Adipocyte (in vitro differentiated cells): ENCODE results near the gene WDR11.

Source experiments
- DNase-seq: peaks from one replicate; pipeline ENCODE4 v3.0.0-alpha.2; 2015; ENCODE audit warnings: low read depth
- H3K27me3 ChIP-seq: replicated peaks from 2 replicates; pipeline ENCODE4 v1.7.0; 2013; ENCODE audit warnings: mild to moderate bottlenecking, low read length, moderate library complexity; ENCODE audit not compliant: control insufficient read depth, insufficient read depth
- H3K36me3 ChIP-seq: 2 replicates; pipeline ENCODE4 v1.7.0; 2013; ENCODE audit warnings: low read length, mild to moderate bottlenecking, moderate library complexity; ENCODE audit not compliant: control insufficient read depth, insufficient read depth, severe bottlenecking
- H3K4me1 ChIP-seq: 2 replicates; pipeline ENCODE4 v1.7.0; 2013; ENCODE audit warnings: mild to moderate bottlenecking, low read length, moderate library complexity; ENCODE audit not compliant: control insufficient read depth, insufficient read depth
- H3K4me3 ChIP-seq: 2 replicates; pipeline ENCODE4 v1.7.0; 2013; ENCODE audit warnings: mild to moderate bottlenecking, low read length, moderate library complexity
- H3K9ac ChIP-seq: 2 replicates; pipeline ENCODE4 v1.7.0; 2013; ENCODE audit warnings: mild to moderate bottlenecking, low read length, moderate library complexity
- H3K9me3 ChIP-seq: 2 replicates; pipeline ENCODE4 v1.7.0; 2013; ENCODE audit warnings: mild to moderate bottlenecking, low read length, moderate library complexity; ENCODE audit not compliant: control insufficient read depth

WDR11 gene, protein sequence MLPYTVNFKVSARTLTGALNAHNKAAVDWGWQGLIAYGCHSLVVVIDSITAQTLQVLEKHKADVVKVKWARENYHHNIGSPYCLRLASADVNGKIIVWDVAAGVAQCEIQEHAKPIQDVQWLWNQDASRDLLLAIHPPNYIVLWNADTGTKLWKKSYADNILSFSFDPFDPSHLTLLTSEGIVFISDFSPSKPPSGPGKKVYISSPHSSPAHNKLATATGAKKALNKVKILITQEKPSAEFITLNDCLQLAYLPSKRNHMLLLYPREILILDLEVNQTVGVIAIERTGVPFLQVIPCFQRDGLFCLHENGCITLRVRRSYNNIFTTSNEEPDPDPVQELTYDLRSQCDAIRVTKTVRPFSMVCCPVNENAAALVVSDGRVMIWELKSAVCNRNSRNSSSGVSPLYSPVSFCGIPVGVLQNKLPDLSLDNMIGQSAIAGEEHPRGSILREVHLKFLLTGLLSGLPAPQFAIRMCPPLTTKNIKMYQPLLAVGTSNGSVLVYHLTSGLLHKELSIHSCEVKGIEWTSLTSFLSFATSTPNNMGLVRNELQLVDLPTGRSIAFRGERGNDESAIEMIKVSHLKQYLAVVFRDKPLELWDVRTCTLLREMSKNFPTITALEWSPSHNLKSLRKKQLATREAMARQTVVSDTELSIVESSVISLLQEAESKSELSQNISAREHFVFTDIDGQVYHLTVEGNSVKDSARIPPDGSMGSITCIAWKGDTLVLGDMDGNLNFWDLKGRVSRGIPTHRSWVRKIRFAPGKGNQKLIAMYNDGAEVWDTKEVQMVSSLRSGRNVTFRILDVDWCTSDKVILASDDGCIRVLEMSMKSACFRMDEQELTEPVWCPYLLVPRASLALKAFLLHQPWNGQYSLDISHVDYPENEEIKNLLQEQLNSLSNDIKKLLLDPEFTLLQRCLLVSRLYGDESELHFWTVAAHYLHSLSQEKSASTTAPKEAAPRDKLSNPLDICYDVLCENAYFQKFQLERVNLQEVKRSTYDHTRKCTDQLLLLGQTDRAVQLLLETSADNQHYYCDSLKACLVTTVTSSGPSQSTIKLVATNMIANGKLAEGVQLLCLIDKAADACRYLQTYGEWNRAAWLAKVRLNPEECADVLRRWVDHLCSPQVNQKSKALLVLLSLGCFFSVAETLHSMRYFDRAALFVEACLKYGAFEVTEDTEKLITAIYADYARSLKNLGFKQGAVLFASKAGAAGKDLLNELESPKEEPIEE

DNA sequence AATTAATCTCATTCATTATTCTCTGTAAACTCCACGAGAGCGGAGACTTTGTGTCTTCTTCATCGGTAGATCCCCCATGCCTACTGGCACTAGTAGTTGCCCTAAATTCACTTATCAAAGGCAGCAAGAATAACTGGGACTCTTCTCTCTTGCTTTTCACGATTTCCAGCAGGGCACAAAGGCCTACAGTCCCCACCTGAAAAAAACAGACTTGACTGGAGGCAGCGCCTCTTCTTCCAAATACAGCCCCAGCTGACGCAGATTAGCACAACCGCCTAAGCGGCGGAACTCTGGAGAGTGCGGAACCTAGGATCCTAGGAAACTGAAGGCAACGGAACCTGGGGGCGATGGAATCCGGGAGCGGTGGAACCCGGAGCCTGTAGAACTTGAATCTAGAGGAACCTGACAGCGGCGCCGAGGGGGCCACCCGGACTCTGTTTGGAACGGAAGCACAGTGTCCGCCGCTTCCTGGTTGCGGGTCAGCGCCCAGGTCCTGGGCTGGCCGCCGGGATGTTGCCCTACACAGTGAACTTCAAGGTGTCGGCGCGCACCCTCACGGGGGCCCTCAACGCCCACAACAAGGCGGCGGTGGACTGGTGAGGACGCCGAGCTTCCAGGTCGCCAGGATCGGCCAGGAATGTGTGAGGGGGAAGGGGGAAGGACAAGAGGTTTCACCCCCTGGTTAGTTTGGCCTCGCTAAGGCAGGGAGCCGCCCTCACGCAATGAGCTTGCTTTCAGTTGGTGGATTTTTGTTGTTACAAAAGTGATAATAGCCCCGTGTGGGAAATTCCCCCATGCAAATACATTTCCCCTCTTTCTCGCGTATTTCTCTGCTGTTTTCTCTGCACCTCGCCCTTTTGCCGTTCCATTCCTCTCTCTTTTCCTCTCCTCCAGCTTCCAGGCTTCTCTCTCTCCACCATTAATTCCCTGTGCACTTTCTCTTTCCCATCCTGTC is at the start of gene WDR11:
WDR11 (plus strand) TSS at position 452 of the 955 bp plus-strand sequence; CDS start at position 511, 59 bp downstream.
- Histone ChIP-seq H3K9me3 (no peaks in the 10 kb centered on the region), H3K27me3 (no peaks in the 10 kb centered on the region), H3K4me3 (peak within 1 kb of the TSS; percentile 93), H3K4me1 (peaks cover 19% of the 10 kb centered on the region), H3K36me3 (peaks cover 18% of the 10 kb centered on the region), H3K9ac (peak within 1 kb of the TSS; percentile 96)
- peak; percentile 90 for DNase-seq

DNA sequence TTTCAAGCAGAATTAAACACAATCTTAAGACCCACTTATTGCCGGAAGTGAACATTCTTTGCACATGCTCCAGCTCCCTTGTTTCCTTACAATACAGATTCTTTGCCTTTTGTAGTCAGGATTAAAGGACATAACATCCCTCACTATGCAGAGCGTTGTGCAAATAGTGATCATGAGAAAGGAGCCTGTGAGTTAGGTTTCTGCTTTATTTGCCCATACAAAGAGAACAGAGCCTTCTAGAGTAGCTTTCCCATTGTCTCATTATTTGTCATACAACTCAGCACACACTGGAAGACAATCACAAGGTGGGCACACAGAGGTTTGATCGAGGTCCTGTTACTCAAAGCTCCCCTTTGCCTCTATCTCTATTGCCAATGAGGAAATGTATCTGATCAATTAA is 48.2 kb upstream of the WDR11 start:
- H3K27me3 ChIP-seq = peaks cover 2% of the 10 kb centered on the region
- H3K36me3 ChIP-seq = no peaks in the 10 kb centered on the region
- DNase-seq = no peak
- H3K9ac ChIP-seq = no peak overlapping the region
- H3K4me3 ChIP-seq = no peak overlapping the region
- no peaks in the 10 kb centered on the region for H3K4me1 ChIP-seq
- no peaks in the 10 kb centered on the region for H3K9me3 ChIP-seq

DNA sequence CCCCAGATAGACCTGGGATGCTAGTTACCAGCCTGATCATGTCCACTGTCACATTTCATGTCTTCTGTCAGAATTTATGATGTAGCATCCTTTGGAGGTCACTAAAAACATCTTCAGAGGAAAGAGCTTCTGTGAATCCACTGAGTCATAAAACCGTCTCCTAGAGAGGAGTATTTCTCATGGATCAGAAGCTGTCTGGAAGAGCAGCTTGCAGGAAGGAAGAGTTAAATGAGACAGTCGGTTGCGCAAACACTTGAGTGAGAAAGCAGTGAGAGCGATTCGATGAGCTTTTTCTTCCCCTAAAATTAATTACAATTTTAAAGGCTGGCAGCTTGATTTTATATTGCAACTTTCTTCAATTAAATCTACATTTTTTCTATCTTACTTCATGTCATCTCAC is 47.2 kb upstream of the WDR11 start:
- no peak for DNase-seq
- H3K27me3 ChIP-seq = peaks cover 2% of the 10 kb centered on the region
- H3K4me3 ChIP-seq = no peak overlapping the region
- H3K4me1 ChIP-seq = no peaks in the 10 kb centered on the region
- H3K36me3 ChIP-seq = no peaks in the 10 kb centered on the region
- no peaks in the 10 kb centered on the region for H3K9me3 ChIP-seq
- H3K9ac ChIP-seq = no peak overlapping the region

DNA sequence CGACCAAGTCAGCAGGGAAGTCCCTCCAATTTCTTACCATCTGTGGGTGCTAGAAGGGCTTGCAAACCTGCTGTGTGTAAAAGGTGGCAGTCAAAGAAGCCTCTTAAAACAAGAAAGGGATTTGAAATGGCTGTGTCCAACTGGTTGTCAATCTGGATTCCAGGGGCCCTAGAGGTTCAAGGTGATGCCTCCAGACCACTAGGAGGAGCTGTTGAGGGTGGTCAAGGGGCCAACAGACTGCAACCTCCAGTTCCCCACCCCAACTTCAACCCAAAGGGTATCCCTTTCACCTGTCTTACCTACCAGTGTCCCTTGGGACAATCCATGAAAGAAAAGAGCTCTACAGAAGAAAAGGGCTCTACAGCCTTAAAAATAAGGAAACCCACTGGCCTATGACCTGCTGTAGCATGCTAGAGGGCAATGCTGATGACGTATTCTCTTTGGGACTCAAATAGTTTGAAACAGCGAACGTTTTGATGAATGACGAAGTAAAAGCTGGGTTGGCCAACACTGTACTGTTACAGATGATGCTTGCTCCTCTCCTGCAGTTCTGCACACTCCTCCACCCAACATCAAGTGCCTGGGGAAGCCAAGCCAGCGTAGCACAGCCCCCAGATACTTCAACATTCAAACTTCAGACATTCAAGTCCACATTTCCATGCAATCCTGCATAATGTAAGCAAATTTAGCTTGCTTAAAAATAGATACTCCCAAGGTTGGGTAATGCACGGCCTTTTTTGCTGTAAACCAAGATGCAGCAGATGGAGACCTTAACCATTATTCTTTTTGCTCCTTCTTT is 45.9 kb upstream of the WDR11 start:
- peaks cover 2% of the 10 kb centered on the region for H3K27me3 ChIP-seq
- H3K4me3 ChIP-seq = no peak overlapping the region
- no peaks in the 10 kb centered on the region for H3K4me1 ChIP-seq
- no peaks in the 10 kb centered on the region for H3K36me3 ChIP-seq
- no peak overlapping the region for H3K9ac ChIP-seq
- DNase-seq = no peak
- no peaks in the 10 kb centered on the region for H3K9me3 ChIP-seq

DNA sequence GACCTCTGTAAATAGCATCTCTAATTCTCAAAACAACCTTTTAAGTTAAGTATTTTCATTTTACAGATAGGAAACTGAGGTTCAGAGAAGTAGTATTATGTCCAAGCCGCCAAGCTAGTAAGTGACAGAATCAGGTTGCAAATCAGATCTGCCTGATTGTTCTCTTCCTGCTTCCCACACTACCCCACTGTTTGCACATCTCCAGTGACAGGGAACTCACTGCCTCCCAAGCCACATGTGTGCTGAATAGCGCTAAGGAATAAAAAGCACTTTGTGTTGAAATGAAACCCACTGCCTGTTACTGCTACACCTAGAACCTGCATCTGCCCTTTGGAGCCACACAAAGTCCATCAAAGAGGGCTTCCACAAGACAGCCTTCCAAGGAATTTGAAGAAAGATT is 45.1 kb upstream of the WDR11 start:
- peaks cover 2% of the 10 kb centered on the region for H3K27me3 ChIP-seq
- H3K9me3 ChIP-seq = no peaks in the 10 kb centered on the region
- no peak for DNase-seq
- H3K9ac ChIP-seq = no peak overlapping the region
- H3K4me1 ChIP-seq = no peaks in the 10 kb centered on the region
- H3K4me3 ChIP-seq = no peak overlapping the region
- no peaks in the 10 kb centered on the region for H3K36me3 ChIP-seq

DNA sequence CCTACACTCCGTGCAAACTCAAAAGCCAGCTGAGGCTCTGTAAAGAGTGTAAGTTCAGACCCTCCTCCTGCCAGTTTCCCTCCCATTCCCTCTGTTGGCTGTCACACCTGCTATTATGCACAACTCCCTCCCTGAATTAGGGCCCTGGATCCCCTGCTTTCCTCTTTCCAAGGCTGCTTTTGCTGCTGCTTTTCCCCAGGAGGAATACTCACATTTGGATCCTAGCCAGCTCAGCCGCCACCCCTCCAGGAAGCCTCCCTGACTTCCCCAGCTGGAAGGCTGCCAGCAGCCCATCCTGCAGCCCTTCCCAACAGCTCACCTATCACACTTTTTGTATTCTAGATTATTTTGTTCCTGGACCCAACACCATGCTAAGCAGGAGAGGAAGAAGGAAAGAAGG is 40.9 kb upstream of the WDR11 start:
- Histone ChIP-seq H3K4me1 (no peaks in the 10 kb centered on the region), H3K27me3 (no peaks in the 10 kb centered on the region), H3K9ac (no peak overlapping the region), H3K4me3 (no peak overlapping the region), H3K36me3 (no peaks in the 10 kb centered on the region), H3K9me3 (no peaks in the 10 kb centered on the region)
- DNase-seq = no peak

DNA sequence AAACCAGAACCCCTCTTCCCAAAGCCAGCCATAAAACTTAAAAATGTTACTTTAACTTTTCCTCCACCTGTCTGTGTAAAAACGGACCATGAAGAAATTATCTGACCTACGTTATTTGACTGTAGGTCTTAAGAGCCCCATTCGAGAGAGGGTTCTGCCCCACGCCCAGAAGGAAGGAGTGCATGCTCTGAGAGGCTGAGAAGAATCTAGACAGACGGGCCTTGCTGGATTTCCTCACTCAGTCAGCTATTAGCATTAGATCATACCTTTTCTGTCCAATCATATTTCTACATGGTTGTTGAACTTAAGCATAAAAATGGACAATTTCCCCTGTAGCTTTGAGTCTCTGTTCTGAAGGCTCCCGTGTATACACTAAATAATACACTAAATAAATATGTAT is 38.1 kb upstream of the WDR11 start:
- no peaks in the 10 kb centered on the region for H3K4me1 ChIP-seq
- DNase-seq = no peak
- H3K4me3 ChIP-seq = no peak overlapping the region
- no peak overlapping the region for H3K9ac ChIP-seq
- no peaks in the 10 kb centered on the region for H3K36me3 ChIP-seq
- H3K27me3 ChIP-seq = no peaks in the 10 kb centered on the region
- H3K9me3 ChIP-seq = no peaks in the 10 kb centered on the region

DNA sequence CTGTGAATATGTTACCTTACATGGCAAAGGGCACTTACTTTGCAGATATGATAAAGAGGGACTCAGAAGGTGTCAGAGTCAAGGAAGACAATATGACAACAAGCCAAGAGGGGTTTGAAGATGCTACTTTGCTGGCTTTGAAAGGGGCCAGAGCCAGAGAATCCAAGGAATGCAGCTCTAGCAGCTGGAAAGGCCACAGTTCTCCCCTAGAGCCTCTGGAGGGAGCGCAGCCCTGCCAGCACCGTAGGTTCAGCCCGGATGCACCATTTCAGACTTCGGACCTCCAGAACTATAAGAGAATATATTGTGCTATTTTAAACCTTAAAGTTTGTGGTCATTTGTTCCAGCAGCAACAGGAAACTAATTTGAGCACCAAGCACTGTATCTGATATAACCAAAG is 32.9 kb upstream of the WDR11 start:
- Histone ChIP-seq H3K27me3 (no peaks in the 10 kb centered on the region), H3K4me3 (no peak overlapping the region), H3K36me3 (no peaks in the 10 kb centered on the region), H3K9ac (no peak overlapping the region), H3K9me3 (no peaks in the 10 kb centered on the region), H3K4me1 (no peaks in the 10 kb centered on the region)
- no peak for DNase-seq

DNA sequence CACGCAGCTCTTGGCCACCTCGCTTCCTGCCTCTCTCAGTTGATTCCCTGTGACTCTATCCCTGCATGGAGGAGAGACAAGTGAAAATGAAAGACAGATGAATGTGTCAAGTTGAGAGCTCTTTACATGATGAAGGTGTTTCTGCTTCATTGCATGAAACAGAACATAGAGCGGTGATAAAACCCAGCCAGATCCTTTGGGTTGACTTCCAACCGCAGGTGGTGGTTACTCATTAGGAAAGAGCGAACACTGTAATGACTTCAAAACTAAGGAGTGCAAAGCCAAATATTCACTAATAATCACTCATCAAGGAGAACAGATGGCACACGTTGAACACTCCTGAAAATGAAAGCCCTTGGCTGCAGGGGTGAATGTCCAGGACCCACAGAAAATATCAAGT is 31.8 kb upstream of the WDR11 start:
- DNase-seq = no peak
- Histone ChIP-seq H3K4me1 (no peaks in the 10 kb centered on the region), H3K9me3 (no peaks in the 10 kb centered on the region), H3K27me3 (no peaks in the 10 kb centered on the region), H3K9ac (no peak overlapping the region), H3K36me3 (no peaks in the 10 kb centered on the region), H3K4me3 (no peak overlapping the region)

DNA sequence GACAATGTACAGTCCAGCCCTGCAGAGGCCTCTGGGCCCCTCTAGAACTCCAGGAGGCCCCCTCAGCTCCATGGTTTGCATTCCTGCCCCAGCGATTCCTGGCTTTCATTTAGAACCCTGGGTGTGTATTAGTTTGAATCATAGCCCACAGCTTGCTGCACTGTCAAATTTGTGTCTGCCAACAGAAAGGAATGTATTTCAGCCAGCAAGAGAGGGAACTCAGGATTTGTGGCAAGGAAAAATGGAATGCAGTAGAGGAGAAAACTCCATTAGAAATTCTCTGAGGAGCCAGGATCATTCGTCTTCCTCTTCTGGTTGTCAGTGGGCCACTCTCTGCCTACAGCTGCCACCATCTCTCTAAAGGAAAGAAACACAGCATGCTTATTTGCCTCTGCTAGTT is 27.9 kb upstream of the WDR11 start:
- no peak overlapping the region for H3K9ac ChIP-seq
- no peak overlapping the region for H3K4me3 ChIP-seq
- H3K27me3 ChIP-seq = no peaks in the 10 kb centered on the region
- H3K36me3 ChIP-seq = no peaks in the 10 kb centered on the region
- H3K4me1 ChIP-seq = peaks cover 6% of the 10 kb centered on the region
- no peaks in the 10 kb centered on the region for H3K9me3 ChIP-seq
- DNase-seq = peak; percentile 12
